Lower lobe of right lung (tissue), 2 donors: ENCODE measurements around the gene RAF1. TPM values are rescaled to one million over a fixed set of nuclear protein-coding genes. Genes with fewer than 3 reads are reported as not detected.

ENCODE experiments used
- ATAC-seq, 2 donors: fragments of 200-7000 bp; cut with Tn5 transposase; one replicate each; pipeline ENCODE4 v1.9.1; 2020 to 2022; ENCODE audit warnings: mild to moderate bottlenecking in 2 of 2, moderate library complexity in 2 of 2
- DNase-seq: peaks from one replicate; pipeline ENCODE4 v3.0.0-alpha.2; 2020
- H3K27ac ChIP-seq: fragments of 200-600 bp; one replicate; pipeline ENCODE4 v1.8.0; 2022
- H3K27me3 ChIP-seq: fragments of 200-600 bp; one replicate; pipeline ENCODE4 v1.8.0; 2022; ENCODE audit warnings: low read depth
- H3K36me3 ChIP-seq: fragments of 200-600 bp; one replicate; pipeline ENCODE4 v1.8.0; 2022; ENCODE audit warnings: mild to moderate bottlenecking
- H3K4me1 ChIP-seq: fragments of 200-600 bp; one replicate; pipeline ENCODE4 v1.8.0; 2022
- H3K4me3 ChIP-seq: fragments of 200-600 bp; one replicate; pipeline ENCODE4 v1.8.0; 2022; ENCODE audit warnings: mild to moderate bottlenecking
- H3K9me3 ChIP-seq: fragments of 200-600 bp; one replicate; pipeline ENCODE4 v1.8.0; 2022
- intact Hi-C: fragments of 100-400 bp; cut with DNase I; formaldehyde crosslinking; loops from one replicate; pipeline ENCODE4 v1.11.0; 2022
- total RNA-seq: library from RNA; stranded (reverse); fragmentation: NEBNext Ultra II Directional; extraction: Animal tissue kit (Norgen Biotek cat#: 25700); gene quantifications from one replicate; pipeline ENCODE4 v1.2.1, GENCODE V29; 2021
- TF ChIP-seq, protein P1 (sequence below): fragments of 200-600 bp; IDR thresholded peaks from one replicate; pipeline ENCODE4 v1.8.0; 2022; ENCODE audit warnings: antibody characterized with exemption, mild to moderate bottlenecking
- donor health status: DM: no; HTN: yes; CAD: no; lungs with severe emphysema.

RAF1 gene
- total RNA-seq, 1 donor from 2014 or later = 92.7 TPM

DNA sequence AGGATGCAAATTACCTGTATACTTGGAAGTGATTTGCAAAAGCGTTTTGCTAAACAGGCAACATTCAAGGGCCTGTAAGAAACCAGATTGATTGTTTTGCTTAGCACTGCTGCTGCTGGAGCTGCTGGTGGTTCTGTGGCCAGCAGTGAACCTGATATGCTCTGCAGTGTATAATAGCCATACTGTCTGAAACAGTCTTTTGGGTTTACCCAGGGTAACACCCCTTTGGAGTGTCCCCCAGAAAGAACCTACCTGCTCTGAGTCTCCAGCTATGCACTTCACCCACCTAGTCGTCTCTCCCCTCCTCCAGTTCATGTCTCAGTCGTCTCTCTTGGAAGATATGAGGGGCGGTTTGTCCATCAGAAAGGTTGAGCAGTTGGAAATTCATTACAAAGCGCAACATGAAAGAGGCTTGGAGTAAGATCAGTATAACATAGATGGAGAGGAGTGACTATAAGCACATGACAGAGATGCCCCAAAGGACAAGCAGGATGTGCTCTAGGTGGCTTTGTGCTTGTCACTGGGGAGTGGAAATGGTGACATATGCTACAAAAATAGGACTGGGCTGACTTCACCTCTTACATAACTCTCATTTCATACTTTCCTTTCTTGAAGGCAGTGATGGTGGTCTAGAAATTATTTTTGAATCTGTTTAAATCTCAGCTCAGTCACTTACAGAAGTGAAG, 103.3 kb downstream of the RAF1 start:
- H3K4me1 ChIP-seq = peaks cover 42% of the 10 kb centered on the region
- no peak for ATAC-seq
- H3K27me3 ChIP-seq = no peaks in the 10 kb centered on the region
- DNase-seq = no peak
- no peak overlapping the region for H3K4me3 ChIP-seq
- H3K27ac ChIP-seq = no peak overlapping the region
- H3K9me3 ChIP-seq = no peaks in the 10 kb centered on the region
- intact Hi-C loops = no loop called here
- no peaks in the 10 kb centered on the region for H3K36me3 ChIP-seq
- TF ChIP-seq, protein P1, sequence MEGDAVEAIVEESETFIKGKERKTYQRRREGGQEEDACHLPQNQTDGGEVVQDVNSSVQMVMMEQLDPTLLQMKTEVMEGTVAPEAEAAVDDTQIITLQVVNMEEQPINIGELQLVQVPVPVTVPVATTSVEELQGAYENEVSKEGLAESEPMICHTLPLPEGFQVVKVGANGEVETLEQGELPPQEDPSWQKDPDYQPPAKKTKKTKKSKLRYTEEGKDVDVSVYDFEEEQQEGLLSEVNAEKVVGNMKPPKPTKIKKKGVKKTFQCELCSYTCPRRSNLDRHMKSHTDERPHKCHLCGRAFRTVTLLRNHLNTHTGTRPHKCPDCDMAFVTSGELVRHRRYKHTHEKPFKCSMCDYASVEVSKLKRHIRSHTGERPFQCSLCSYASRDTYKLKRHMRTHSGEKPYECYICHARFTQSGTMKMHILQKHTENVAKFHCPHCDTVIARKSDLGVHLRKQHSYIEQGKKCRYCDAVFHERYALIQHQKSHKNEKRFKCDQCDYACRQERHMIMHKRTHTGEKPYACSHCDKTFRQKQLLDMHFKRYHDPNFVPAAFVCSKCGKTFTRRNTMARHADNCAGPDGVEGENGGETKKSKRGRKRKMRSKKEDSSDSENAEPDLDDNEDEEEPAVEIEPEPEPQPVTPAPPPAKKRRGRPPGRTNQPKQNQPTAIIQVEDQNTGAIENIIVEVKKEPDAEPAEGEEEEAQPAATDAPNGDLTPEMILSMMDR = no peak

DNA sequence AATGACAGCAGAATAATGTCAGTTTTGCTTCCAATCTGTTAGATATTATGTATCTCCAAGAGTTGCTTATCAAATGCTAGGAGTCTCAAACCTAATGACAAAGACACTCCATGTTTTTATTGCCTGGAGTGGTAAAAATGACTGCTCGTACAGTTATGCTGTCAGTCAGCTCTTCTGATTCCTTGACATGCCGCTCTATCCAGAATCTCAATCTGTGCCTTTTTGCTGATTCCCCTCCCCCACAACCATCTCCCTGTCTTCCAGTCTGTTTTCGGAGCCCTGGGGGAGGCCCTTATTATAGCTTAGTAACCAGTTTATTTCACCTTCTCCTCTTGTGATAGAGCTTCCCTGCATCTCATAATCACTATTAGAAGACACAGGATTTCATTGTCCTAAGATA, 104.4 kb downstream of the RAF1 start:
- H3K27me3 ChIP-seq = no peaks in the 10 kb centered on the region
- H3K9me3 ChIP-seq = no peaks in the 10 kb centered on the region
- intact Hi-C loops = no loop called here
- DNase-seq (no peak), ATAC-seq (no peak)
- H3K4me3 ChIP-seq = no peak overlapping the region
- no peak overlapping the region for H3K27ac ChIP-seq
- H3K36me3 ChIP-seq = no peaks in the 10 kb centered on the region
- peaks cover 43% of the 10 kb centered on the region for H3K4me1 ChIP-seq
- TF ChIP-seq, protein P1 = no peak

DNA sequence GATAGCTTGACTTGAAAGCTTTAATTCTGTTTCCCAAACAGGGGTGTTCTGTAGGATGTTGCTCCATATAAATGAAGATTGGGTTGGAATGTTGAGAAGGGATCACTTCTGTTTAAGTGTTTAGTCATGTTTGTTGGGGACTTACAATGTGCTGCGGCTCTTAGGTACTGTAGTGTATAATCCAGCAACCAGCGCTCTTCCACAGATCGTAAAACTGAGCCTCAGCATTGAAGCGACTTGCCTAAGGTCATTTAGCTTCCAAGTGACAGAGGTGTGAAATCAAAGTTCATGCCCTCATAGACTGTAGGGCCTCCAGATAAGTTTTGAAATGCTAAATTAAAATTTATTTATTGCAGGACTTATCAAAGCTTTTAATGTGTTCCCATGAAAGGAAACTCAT, 105.2 kb downstream of the RAF1 start:
- Histone ChIP-seq H3K4me1 (peaks cover 43% of the 10 kb centered on the region), H3K27ac (no peak overlapping the region), H3K36me3 (no peaks in the 10 kb centered on the region), H3K4me3 (no peak overlapping the region), H3K27me3 (peaks cover 7% of the 10 kb centered on the region), H3K9me3 (no peaks in the 10 kb centered on the region)
- ATAC-seq = no peak
- DNase-seq = no peak
- intact Hi-C loops = no loop called here
- TF ChIP-seq, protein P1 = no peak

DNA sequence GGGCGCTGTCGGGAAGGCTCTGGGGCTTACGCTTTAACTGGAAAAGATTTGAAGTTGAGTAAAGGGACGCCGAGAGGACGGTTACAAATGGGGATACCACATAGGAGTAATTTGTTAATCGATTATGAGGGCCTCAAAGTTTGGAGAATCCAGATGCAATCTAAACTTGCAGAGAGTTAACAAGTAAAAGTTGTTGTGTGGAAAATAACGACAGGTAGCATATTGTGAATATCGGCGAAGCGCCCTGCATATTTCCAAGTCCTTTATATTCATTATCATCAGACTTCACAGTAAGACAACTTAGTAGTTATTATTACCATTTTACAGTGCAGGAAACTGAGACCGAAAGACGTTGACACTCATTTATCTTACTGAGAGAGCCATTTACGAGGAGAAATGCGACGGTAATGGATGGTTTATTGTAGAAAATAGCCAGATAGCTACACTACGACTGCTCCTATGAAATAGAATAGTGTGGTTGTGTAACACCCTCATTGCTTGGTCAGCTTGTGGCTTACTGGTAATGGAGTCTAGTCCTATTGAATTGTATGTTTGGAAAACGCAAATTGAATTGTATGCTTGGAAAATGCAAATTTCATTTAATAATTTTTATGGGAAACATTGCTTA, 106.3 kb downstream of the RAF1 start:
- ATAC-seq (peak; percentile 27 to 53), DNase-seq (no peak)
- Histone ChIP-seq H3K4me3 (peak overlapping the region; percentile 82), H3K4me1 (peaks cover 43% of the 10 kb centered on the region), H3K36me3 (no peaks in the 10 kb centered on the region), H3K27me3 (peaks cover 18% of the 10 kb centered on the region), H3K9me3 (no peaks in the 10 kb centered on the region), H3K27ac (peak overlapping the region; percentile 97)
- intact Hi-C loops = no loop called here
- TF ChIP-seq, protein P1 = no peak

DNA sequence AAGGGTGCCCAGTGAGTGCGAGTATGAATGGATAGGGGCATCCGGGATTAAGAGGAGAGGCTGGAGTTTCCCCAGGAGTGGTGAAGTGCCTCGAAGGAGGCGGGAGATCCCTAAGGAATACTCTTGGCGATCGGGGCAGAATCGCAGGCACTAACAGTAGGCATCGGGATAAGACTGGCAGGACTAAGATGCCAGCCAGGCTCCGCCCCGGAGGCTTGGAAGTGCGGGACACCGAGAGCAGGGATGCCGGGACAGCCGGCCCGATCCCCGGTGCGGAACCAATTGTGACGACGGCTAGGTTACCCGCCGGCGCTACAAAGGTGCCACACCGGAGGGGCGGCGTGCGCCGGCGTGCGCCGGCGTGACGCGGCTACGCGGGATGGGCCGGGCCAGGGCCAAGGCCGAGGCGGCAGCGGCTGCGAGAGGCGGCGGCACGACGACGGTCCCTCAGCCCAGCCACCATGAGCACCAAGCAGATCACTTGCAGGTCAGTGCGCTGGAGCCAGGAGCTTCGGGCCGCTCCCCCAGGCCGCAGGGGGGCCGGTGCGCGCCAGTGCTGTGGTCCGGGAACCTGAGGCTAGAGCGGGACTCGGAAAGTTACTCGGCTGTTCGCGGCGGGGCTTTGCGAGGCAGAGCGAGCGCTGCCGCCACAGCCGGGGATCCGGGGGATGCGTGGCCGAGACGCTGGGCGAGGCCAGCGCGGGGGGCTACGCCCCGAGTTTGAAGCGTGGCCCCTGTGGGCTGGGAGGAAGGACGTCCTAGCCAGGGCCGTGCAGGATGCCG, 107.0 kb downstream of the RAF1 start, which contains the start of gene MKRN2:
Gene MKRN2 (plus strand): TSS at position 398 of the 783 bp plus-strand sequence. CDS start 64 bp downstream, at position 462.
- DNase-seq = peak; percentile 92
- H3K36me3 ChIP-seq = no peaks in the 10 kb centered on the region
- peaks cover 23% of the 10 kb centered on the region for H3K27me3 ChIP-seq
- H3K4me1 ChIP-seq = peaks cover 43% of the 10 kb centered on the region
- H3K4me3 ChIP-seq = peak within 1 kb of the TSS; percentile 82
- intact Hi-C loops = no loop called here
- TF ChIP-seq, protein P1 = no peak
- peak; percentile 98 to 99 for ATAC-seq
- no peaks in the 10 kb centered on the region for H3K9me3 ChIP-seq
- H3K27ac ChIP-seq = peak within 1 kb of the TSS; percentile 97
